LNCAP (cell line): ENCODE measurements around the gene HPS4.

Experiments
- TF ChIP-seq, protein P1 (sequence below): fragments of 450-650 bp; IDR thresholded peaks from 2 replicates; pipeline ENCODE4 v1.5.1; 2017; ENCODE audit warnings: mild to moderate bottlenecking

Gene HPS4

DNA sequence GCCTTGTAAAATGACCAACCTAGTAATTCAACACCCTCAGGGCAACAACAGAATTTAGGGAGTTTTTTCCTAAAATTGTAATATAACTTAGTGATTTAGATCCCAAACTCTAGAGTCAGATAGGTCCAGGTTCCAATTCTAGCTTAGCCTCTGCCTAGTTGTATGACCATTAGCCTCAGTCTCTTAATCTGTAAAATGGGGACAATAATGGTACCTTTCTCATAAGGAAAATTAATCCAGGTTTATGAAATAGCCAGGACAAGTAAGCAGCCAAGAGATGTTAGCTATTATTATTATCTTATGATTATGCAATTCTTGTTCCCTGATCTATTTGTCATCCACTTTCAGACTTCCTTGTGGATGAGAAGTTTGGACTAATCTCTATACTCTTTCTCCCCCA is 24.6 kb upstream of the HPS4 start:
- TF ChIP-seq, protein P1, sequence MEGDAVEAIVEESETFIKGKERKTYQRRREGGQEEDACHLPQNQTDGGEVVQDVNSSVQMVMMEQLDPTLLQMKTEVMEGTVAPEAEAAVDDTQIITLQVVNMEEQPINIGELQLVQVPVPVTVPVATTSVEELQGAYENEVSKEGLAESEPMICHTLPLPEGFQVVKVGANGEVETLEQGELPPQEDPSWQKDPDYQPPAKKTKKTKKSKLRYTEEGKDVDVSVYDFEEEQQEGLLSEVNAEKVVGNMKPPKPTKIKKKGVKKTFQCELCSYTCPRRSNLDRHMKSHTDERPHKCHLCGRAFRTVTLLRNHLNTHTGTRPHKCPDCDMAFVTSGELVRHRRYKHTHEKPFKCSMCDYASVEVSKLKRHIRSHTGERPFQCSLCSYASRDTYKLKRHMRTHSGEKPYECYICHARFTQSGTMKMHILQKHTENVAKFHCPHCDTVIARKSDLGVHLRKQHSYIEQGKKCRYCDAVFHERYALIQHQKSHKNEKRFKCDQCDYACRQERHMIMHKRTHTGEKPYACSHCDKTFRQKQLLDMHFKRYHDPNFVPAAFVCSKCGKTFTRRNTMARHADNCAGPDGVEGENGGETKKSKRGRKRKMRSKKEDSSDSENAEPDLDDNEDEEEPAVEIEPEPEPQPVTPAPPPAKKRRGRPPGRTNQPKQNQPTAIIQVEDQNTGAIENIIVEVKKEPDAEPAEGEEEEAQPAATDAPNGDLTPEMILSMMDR: no peak

DNA sequence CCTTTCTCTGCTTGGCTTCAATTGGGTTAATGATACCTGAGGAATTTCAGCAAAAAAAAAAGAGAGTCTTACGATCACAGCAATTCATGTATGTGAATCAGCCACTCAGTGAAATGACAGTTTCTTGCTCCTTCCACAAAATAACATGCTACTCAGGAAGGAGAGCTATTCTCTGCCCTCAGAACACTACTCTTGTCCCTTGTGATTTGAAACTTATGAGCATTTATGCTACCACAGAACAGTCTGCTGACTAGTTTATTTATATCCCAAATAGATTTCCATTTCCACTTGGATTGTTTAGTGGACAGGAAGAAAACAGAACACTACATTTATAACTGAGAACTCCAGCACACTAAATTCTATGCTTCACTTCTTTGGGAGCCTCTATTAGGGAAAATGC is 20.2 kb upstream of the HPS4 start:
- TF ChIP-seq, protein P1: no peak

DNA sequence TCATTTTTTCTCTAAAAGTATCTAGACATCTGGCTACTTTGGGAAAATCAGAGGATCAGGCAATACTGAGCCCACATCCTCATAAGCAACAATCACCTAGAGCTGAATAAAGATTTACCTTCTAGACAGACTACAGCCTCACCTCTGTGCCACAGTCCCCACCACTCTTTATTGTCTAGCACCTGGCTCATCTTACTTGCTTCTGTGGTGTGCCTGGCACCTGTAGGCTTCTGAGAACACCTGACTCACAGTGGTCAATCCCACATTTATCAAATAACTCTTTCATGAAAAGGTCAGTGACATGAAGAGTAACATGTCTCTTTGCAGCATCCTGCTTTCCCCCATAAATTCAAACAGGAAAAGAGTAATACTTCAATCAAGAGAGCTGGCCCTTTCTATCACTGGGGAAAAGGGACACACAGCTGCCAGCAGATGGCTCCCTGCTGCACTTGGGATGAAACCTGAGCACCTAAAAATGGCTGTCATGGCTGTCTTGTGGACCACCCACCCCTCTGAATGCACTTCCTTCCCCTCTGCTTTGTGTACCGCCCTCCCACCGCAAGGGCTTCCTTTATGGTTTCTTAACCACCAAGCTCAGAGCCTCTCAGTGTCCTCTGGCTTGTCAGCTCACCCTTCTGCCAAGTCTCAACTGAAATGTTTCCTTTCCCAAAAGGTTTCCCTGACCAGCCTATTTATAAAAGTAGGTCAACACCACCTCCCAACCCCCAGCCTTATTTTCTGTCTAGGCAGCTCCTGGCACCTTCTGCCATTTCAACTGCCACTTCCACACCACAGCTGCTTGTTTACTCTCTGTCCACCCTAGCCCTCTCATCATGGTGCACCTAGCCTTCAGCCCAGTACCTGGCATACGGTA is 19.3 kb upstream of the HPS4 start:
- TF ChIP-seq, protein P1: peak; percentile 55

DNA sequence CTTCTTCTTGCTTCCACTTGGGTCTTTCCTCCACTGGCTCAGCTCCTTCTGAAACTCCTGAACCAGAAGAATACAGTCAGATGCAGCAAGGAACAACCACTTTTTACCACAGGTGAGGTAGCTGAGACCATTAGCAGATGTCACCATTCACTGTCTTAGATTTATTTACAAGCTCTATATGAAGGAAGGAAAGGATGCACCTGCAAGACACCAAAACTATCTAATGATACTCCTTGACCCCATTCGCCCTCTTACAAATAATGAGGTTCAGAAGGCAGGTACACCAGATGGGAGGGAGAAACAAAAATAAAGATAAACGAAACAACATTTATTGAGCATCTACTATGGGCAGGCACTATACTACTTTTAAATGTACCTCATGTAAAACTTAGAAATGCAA is 18.4 kb upstream of the HPS4 start:
- TF ChIP-seq, protein P1: no peak

DNA sequence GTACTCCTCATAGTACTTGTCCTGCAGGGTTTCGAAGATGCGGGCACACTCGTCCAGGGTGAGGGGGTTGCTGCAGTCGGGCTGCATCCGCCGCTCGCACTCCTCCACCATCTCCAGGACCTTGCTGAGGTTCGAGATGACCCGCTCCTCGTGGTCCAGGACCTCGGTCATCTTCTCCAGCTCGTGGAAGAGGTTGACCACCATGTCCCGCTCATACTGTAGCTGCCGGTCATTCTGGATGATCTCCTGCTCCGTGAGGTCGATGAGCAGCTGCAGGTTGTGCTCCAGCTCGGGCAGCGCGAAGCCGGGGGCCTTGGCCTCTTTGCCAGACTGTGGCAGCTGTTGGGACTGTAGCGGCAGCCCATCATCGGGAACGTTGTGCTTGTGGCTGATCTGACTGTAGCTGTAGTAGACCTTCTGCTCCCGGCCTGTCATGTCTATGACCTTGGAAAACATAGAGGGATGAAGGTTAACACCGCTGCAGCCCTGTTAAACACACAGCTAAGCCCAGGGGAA is 15.7 kb upstream of the HPS4 start:
- TF ChIP-seq, protein P1: no peak

DNA sequence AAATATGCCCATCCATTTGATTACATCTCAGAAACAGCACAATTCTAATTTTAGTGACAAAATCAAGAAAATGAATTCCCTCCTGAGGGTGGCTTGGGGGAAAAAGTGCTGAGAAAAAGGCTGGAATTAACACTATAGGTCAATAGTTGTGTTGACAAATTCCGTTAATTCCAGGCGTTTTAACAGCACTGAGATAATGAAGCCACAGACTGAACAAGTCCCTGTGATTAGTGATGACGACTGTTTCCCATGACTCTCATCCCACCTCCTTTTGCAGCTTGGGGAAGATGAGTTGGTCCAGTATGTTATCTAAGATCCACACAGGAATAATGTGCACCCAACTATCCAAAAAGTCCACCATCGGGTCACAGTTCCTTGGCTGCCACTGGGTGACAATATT is 12.9 kb upstream of the HPS4 start:
- TF ChIP-seq, protein P1: no peak

DNA sequence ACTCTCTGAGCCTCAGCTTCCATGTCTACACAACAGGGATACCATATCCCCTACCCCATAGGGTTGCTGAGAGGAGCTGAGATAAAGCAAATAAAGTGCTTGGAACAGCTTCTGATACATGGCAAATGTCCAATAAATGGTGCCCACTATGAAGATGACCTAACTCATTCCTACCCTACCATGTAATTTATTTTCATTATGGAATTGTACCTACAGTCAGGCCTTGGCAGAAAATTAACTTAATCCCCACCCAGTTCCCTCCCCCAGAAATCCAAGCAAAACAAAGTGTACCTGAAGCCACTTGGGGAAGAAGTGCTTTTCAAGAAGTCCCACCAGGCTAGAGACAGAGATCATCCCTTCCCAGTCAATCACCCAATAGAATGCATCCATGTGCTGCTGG is 10.9 kb upstream of the HPS4 start:
- TF ChIP-seq, protein P1: no peak
